Suprapubic skin (tissue), 3 donors: ENCODE data around the gene SRRT.

ENCODE experiments used
- EP300 ChIP-seq: sonication (generic); formaldehyde crosslinking; IDR thresholded peaks from one replicate; pipeline ENCODE4 v1.6.1; 2017; ENCODE audit warnings: antibody characterized with exemption
- POLR2A ChIP-seq, 2 donors: fragments of 450-650 bp; IDR thresholded peaks; one replicate each; pipeline ENCODE4 v1.6.1; 2017; ENCODE audit warnings: antibody characterized with exemption in 2 of 2, mild to moderate bottlenecking in 2 of 2, moderate library complexity in 2 of 2
- TF ChIP-seq, protein P1 (sequence below), 2 donors: fragments of 200-600 bp in 1 of 2; fragments of 450-650 bp in 1 of 2; sonication (generic) in 1 of 2; IDR thresholded peaks; one replicate each; pipeline ENCODE4 v1.5.1; 2016 to 2019; ENCODE audit warnings: antibody characterized with exemption in 2 of 2, mild to moderate bottlenecking in 1 of 2, moderate library complexity in 1 of 2

- TF ChIP-seq, protein P1, sequence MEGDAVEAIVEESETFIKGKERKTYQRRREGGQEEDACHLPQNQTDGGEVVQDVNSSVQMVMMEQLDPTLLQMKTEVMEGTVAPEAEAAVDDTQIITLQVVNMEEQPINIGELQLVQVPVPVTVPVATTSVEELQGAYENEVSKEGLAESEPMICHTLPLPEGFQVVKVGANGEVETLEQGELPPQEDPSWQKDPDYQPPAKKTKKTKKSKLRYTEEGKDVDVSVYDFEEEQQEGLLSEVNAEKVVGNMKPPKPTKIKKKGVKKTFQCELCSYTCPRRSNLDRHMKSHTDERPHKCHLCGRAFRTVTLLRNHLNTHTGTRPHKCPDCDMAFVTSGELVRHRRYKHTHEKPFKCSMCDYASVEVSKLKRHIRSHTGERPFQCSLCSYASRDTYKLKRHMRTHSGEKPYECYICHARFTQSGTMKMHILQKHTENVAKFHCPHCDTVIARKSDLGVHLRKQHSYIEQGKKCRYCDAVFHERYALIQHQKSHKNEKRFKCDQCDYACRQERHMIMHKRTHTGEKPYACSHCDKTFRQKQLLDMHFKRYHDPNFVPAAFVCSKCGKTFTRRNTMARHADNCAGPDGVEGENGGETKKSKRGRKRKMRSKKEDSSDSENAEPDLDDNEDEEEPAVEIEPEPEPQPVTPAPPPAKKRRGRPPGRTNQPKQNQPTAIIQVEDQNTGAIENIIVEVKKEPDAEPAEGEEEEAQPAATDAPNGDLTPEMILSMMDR (IDR thresholded peaks at IDR 0.05) = no peak
- TF ChIP-seq EP300 (no peak), POLR2A (IDR thresholded peaks at IDR 0.05) (no peak)
Measured at GRCh38 chr7:100855515-100855914, 19.4 kb upstream of the SRRT start.
